Type B pancreatic cell (in vitro differentiated cells): ENCODE measurements around the gene PLSCR4. TPM values are rescaled to one million over a fixed set of nuclear protein-coding genes. Genes with fewer than 3 reads are reported as not detected.

Source experiments
- DNase-seq: peaks from one replicate; pipeline ENCODE4 v3.0.0; 2021; ENCODE audit warnings: mixed read lengths; ENCODE audit not compliant: unreplicated experiment; ENCODE audit errors: extremely low spot score
- H3K27ac Mint-ChIP-seq: 2 replicates; pipeline ENCODE4 v1.8.0; 2021; ENCODE audit warnings: mild to moderate bottlenecking, mixed read lengths
- H3K27me3 Mint-ChIP-seq: 2 replicates; pipeline ENCODE4 v1.8.0; 2021; ENCODE audit warnings: mixed read lengths
- H3K36me3 Mint-ChIP-seq: 2 replicates; pipeline ENCODE4 v1.8.0; 2021; ENCODE audit warnings: mixed read lengths
- H3K4me1 Mint-ChIP-seq: one replicate; pipeline ENCODE4 v1.8.0; 2021; ENCODE audit warnings: mixed read lengths; ENCODE audit not compliant: unreplicated experiment
- H3K4me3 Mint-ChIP-seq: 2 replicates; pipeline ENCODE4 v1.8.0; 2021; ENCODE audit warnings: mild to moderate bottlenecking, mixed read lengths
- H3K9me3 Mint-ChIP-seq: 2 replicates; pipeline ENCODE4 v1.8.0; 2021; ENCODE audit warnings: mixed read lengths
- total RNA-seq: library from RNA; stranded (reverse); gene quantifications from 2 replicates; pipeline ENCODE4 v1.2.1, GENCODE V29; 2021; ENCODE audit warnings: low replicate concordance
- TF ChIP-seq, protein P1 (sequence below): fragments of 200-600 bp; sonication (generic); conservative IDR thresholded peaks from 2 replicates; pipeline ENCODE4 v1.5.0; 2021; ENCODE audit warnings: antibody characterized with exemption, mild to moderate bottlenecking

The PLSCR4 gene
- total RNA-seq, 1 donor from 2014 or later: 3.4 TPM

DNA sequence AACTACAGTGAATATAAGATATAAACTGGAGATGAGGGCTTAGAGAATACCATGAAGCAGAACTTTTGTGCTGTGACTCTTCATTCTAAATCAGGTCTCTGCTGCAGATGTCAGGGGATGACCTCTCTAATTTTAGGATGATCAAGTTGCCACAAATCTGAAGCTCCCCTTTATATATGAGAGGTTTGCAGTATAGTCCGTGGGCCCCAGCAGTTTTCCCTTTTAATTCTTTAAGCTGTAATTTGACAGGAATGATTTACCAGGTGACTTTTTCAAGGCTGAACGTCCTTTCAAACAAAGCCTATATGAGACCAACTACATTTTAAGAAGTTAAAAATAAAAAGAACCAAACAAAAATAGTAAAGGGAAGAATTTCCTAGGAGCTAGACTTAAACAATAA is 85.0 kb downstream of the PLSCR4 start:
- TF ChIP-seq, protein P1, sequence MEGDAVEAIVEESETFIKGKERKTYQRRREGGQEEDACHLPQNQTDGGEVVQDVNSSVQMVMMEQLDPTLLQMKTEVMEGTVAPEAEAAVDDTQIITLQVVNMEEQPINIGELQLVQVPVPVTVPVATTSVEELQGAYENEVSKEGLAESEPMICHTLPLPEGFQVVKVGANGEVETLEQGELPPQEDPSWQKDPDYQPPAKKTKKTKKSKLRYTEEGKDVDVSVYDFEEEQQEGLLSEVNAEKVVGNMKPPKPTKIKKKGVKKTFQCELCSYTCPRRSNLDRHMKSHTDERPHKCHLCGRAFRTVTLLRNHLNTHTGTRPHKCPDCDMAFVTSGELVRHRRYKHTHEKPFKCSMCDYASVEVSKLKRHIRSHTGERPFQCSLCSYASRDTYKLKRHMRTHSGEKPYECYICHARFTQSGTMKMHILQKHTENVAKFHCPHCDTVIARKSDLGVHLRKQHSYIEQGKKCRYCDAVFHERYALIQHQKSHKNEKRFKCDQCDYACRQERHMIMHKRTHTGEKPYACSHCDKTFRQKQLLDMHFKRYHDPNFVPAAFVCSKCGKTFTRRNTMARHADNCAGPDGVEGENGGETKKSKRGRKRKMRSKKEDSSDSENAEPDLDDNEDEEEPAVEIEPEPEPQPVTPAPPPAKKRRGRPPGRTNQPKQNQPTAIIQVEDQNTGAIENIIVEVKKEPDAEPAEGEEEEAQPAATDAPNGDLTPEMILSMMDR: no peak
- H3K36me3 Mint-ChIP-seq: peaks cover 4% of the 10 kb centered on the region
- H3K9me3 Mint-ChIP-seq: peaks cover 5% of the 10 kb centered on the region
- H3K27ac Mint-ChIP-seq: no peak overlapping the region
- no peak overlapping the region for H3K4me3 Mint-ChIP-seq
- H3K27me3 Mint-ChIP-seq: peaks cover 10% of the 10 kb centered on the region
- no peak for DNase-seq
- peaks cover 31% of the 10 kb centered on the region for H3K4me1 Mint-ChIP-seq

DNA sequence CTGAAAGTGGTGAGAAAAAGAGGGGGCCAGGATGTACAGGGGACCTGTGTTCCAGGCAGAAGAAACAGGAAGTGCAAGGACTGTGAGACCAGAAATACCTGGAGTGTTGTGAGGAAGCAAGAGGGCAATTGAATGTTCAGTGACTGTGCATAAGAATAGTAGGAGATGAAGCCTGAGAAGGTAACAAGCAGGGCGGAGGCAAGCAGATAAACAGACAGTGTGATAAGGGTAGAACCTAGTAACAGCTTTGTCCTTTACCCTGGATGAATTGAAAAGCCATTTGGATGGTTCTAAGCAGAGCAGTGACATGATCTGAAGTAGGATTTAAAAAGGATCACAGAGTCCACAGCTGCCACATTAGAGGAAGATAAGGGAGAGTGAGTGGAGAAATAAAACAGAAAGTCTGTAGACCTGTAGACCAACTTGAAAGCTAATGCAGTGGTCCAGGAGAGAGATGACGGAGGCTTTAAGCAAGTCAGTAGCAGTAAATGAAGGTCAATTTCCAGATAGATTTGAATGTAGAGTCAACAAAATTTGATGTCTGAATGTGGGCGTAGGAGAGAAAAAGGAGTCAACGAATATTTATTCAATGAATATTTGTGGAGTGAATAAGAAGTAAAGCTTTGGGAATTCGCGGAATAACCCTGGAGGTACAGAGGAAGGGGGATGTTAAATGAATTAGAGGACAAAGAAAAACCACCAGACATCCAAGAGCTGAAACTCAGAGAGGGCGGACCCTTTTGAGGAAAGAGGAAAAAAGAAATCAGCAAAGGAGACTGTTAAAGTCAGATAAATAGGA is 85.7 kb downstream of the PLSCR4 start:
- Mint-ChIP-seq H3K4me1 (peaks cover 31% of the 10 kb centered on the region), H3K27me3 (peaks cover 10% of the 10 kb centered on the region), H3K9me3 (peaks cover 5% of the 10 kb centered on the region), H3K27ac (no peak overlapping the region), H3K4me3 (no peak overlapping the region), H3K36me3 (peaks cover 4% of the 10 kb centered on the region)
- TF ChIP-seq, protein P1: no peak
- no peak for DNase-seq

DNA sequence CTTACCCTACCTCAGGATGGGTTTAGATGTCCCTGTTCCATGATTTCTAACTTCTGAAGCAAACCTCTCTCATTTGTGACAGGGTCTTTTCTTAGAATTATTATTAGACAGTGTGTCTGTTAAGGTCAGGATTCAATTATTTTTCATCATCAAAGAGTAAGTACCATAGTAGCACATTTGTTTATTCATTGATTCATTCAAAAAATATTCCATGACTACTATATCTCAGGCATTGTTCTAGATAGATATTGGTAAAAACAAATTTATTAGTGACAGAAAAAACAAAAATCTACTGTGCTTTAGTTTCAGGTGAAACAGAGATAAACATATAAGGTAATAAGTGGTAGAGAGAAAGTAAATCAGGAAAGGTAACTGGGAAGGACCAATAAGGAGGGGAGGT is 86.4 kb downstream of the PLSCR4 start:
- Mint-ChIP-seq H3K4me1 (peaks cover 31% of the 10 kb centered on the region), H3K27me3 (peaks cover 10% of the 10 kb centered on the region), H3K4me3 (no peak overlapping the region), H3K36me3 (peaks cover 4% of the 10 kb centered on the region), H3K9me3 (peaks cover 5% of the 10 kb centered on the region), H3K27ac (no peak overlapping the region)
- no peak for DNase-seq
- TF ChIP-seq, protein P1: no peak

DNA sequence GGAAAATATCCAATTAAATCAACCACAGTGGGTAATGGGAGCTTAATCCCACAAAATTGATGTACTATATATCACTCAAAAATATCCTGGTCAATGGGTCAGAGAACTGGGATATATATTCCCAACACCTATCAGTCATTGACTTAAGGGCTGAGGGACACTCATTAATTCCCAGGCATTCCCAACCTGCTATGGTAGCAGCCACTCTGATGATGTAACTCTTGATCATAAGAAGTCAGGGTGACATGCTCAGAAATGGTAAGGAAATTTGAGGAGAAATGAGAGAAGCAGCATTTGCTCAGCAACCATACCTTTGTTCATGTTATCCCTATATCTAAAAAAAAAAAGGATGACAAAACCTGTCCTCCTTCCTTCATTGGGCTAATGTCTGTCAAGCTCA is 86.8 kb downstream of the PLSCR4 start:
- Mint-ChIP-seq H3K27me3 (peaks cover 10% of the 10 kb centered on the region), H3K4me3 (no peak overlapping the region), H3K4me1 (peaks cover 32% of the 10 kb centered on the region), H3K9me3 (peaks cover 5% of the 10 kb centered on the region), H3K36me3 (peaks cover 4% of the 10 kb centered on the region), H3K27ac (no peak overlapping the region)
- no peak for DNase-seq
- TF ChIP-seq, protein P1: no peak

DNA sequence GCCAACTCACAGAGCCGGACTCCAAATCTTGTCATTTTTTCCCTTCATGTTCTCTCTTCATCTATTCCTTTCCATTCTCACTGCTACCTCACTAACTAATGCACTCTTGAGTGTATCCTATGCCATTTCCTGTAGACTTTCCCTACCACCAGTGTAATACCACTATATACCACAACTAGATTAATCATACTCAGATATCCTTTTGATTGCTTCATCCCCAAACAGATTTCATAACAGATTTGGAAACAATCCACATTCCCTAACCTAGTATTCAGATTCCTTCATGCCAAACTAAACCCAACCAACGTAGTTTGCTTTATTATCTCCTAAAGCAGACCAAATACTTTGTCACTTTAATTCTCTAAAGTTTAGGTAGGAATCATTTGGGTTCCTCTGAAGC is 87.3 kb downstream of the PLSCR4 start:
- Mint-ChIP-seq H3K4me1 (peaks cover 36% of the 10 kb centered on the region), H3K9me3 (peaks cover 5% of the 10 kb centered on the region), H3K27ac (peak overlapping the region; percentile 23), H3K27me3 (peaks cover 10% of the 10 kb centered on the region), H3K36me3 (peaks cover 4% of the 10 kb centered on the region), H3K4me3 (peak overlapping the region; percentile 80)
- no peak for DNase-seq
- TF ChIP-seq, protein P1: peak; percentile 42
